Liver (tissue), 9 donors: Measurements from ENCODE around the gene CDK11A. TPM values are rescaled to one million over a fixed set of nuclear protein-coding genes. Genes with fewer than 3 reads are reported as not detected.
"Not testable (repeated sequence)": the region's sequence is repeated elsewhere in the genome, so short reads cannot be mapped to it uniquely, and the experiment has no call there.

ENCODE experiments used
- DNase-seq: peaks from one replicate; pipeline ENCODE4 v3.0.0-alpha.2; 2017; ENCODE audit warnings: low spot score
- H3K27ac ChIP-seq, 2 donors: one replicate each; pipeline ENCODE4 v1.7.0; 2013; ENCODE audit warnings: inconsistent platforms in 2 of 2, low read length in 2 of 2, control low read depth in 1 of 2, low read depth in 1 of 2, mild to moderate bottlenecking in 1 of 2
- H3K27me3 ChIP-seq, 4 donors: one replicate each; pipeline versions ENCODE4 v1.6.1 to v1.7.0; 2013; ENCODE audit warnings: low read length in 3 of 4, inconsistent platforms in 1 of 4, mild to moderate bottlenecking in 1 of 4, moderate library complexity in 1 of 4; ENCODE audit not compliant: control insufficient read depth in 4 of 4, insufficient read depth in 4 of 4
- H3K36me3 ChIP-seq, 4 donors: one replicate each; pipeline versions ENCODE4 v1.6.1 to v1.7.0; 2013; ENCODE audit warnings: low read length in 3 of 4, mild to moderate bottlenecking in 3 of 4, low read depth in 1 of 4, moderate library complexity in 1 of 4; ENCODE audit not compliant: control insufficient read depth in 4 of 4, insufficient read depth in 3 of 4
- H3K4me1 ChIP-seq, 4 donors: one replicate each; pipeline versions ENCODE4 v1.6.1 to v1.7.0; 2013; ENCODE audit warnings: low read length in 3 of 4, mild to moderate bottlenecking in 3 of 4, moderate library complexity in 1 of 4; ENCODE audit not compliant: control insufficient read depth in 4 of 4, insufficient read depth in 4 of 4
- H3K4me3 ChIP-seq, 3 donors: one replicate each; pipeline versions ENCODE4 v1.6.1 to v1.7.0; 2013; ENCODE audit warnings: low read length in 3 of 3, control low read depth in 1 of 3, low read depth in 1 of 3, mild to moderate bottlenecking in 1 of 3
- H3K9ac ChIP-seq, 2 donors: one replicate each; pipeline ENCODE4 v1.7.0; 2013; ENCODE audit warnings: low read length in 2 of 2, mild to moderate bottlenecking in 2 of 2, moderate library complexity in 2 of 2, control low read depth in 1 of 2, low read depth in 1 of 2
- H3K9me3 ChIP-seq, 4 donors: one replicate each; pipeline versions ENCODE4 v1.6.1 to v1.7.0; 2013; ENCODE audit warnings: low read length in 3 of 4; ENCODE audit not compliant: control insufficient read depth in 4 of 4
- ATF3 ChIP-seq: IDR thresholded peaks from 2 replicates; pipeline ENCODE4 v1.6.1; 2016; ENCODE audit warnings: antibody characterized with exemption
- EGR1 ChIP-seq, 2 donors: IDR thresholded peaks; 2 replicates each; pipeline ENCODE4 v1.6.1; 2016 to 2018; ENCODE audit warnings: antibody characterized with exemption in 2 of 2, low read depth in 2 of 2
- FOXA1 ChIP-seq: IDR thresholded peaks from 2 replicates; pipeline ENCODE4 v1.6.1; 2016; ENCODE audit warnings: antibody characterized with exemption
- FOXA2 ChIP-seq: IDR thresholded peaks from 2 replicates; pipeline ENCODE4 v1.6.1; 2016; ENCODE audit warnings: antibody characterized with exemption
- GABPA ChIP-seq, 2 donors: IDR thresholded peaks in 1 of 2; conservative IDR thresholded peaks in 1 of 2; 2 replicates each; pipeline ENCODE4 v1.6.1; 2016; ENCODE audit warnings: antibody characterized with exemption in 2 of 2, mild to moderate bottlenecking in 1 of 2, moderate library complexity in 1 of 2
- HNF4A ChIP-seq, 2 donors: conservative IDR thresholded peaks; 2 replicates each; pipeline ENCODE4 v1.6.1; 2016; ENCODE audit warnings: antibody characterized with exemption in 2 of 2, mild to moderate bottlenecking in 2 of 2
- HNF4G ChIP-seq: IDR thresholded peaks from 2 replicates; pipeline ENCODE4 v1.6.1; 2016; ENCODE audit warnings: antibody characterized with exemption
- JUND ChIP-seq, 2 donors: IDR thresholded peaks; 2 replicates each; pipeline ENCODE4 v1.6.1; 2016; ENCODE audit warnings: antibody characterized with exemption in 2 of 2
- MAX ChIP-seq: IDR thresholded peaks from 2 replicates; pipeline ENCODE4 v1.6.1; 2016; ENCODE audit warnings: antibody characterized with exemption
- REST ChIP-seq: IDR thresholded peaks from 2 replicates; pipeline ENCODE4 v1.6.1; 2016; ENCODE audit warnings: antibody characterized with exemption, mild to moderate bottlenecking
- RXRA ChIP-seq, 2 donors: IDR thresholded peaks; 2 replicates each; pipeline ENCODE4 v1.6.1; 2017 to 2018; ENCODE audit warnings: antibody characterized with exemption in 2 of 2, mild to moderate bottlenecking in 1 of 2
- SP1 ChIP-seq: IDR thresholded peaks from 2 replicates; pipeline ENCODE4 v1.6.1; 2018; ENCODE audit warnings: antibody characterized with exemption, mild to moderate bottlenecking
- TAF1 ChIP-seq: conservative IDR thresholded peaks from 2 replicates; pipeline ENCODE4 v1.6.1; 2016; ENCODE audit warnings: antibody characterized with exemption, mild to moderate bottlenecking
- YY1 ChIP-seq: IDR thresholded peaks from 2 replicates; pipeline ENCODE4 v1.6.1; 2016; ENCODE audit warnings: antibody characterized with exemption, mild to moderate bottlenecking
- WGBS: extraction: QIAGEN DNeasy Blood & Tissue Kit; methylation state at CpG from one replicate; pipeline ENCODE4 v1.1.7; 2013; 5-methylcytosine and 5-hydroxymethylcytosine counted together
- polyA plus RNA-seq, 2 donors: library from polyadenylated mRNA; stranded (reverse) in 1 of 2; unstranded in 1 of 2; fragments of 200-250 nt in 1 of 2; fragments of >200 nt in 1 of 2; fragmentation: Nextera tagmentation in 1 of 2; extraction: Ambion mirVana in 1 of 2; gene quantifications; one replicate each; pipeline versions ENCODE4 v1.2.1 to v1.2.3, GENCODE V29; 2013 to 2015
- total RNA-seq, 2 donors: library from RNA; depleted of rRNA; stranded (reverse); fragments of >200 nt; gene quantifications; one replicate each; pipeline ENCODE4 v1.2.3, GENCODE V29; 2014
- donor health status: healthy.
- donor health status: healthy.
- donor health status: healthy.
- donor health status: healthy.
- donor health status: healthy.

Gene CDK11A
- total and polyA plus RNA-seq, 4 donors = 13.7 to 17.0 (median 13.9) TPM

- TF ChIP-seq MAX (peak; percentile 26), EGR1 (IDR thresholded peaks at IDR 0.05; ENCODE audit: low read depth in 2 of 2) (peak; percentile 28 to 55), GABPA (IDR thresholded peaks at IDR 0.05 in 1 of 2, conservative IDR thresholded peaks at IDR 0.05 in 1 of 2) (peak in 1 of 2 donors; percentile 17), SP1 (peak; percentile 29)
- peak; percentile 83 for DNase-seq
- H3K4me3 ChIP-seq = peak within 1 kb of the TSS in 2 of 3 donors; percentile 56 to 63
Measured at GRCh38 chr1:1692714-1693647, 31.2 kb downstream of the CDK11A start, which contains the start of gene SLC35E2B. Gene SLC35E2B (minus strand): TSS chr1:1692795. CDS start chr1:1676699, 16,096 bp downstream.

GRCh38 chr1:1692324-1692713 is 31.8 kb downstream of the CDK11A start:
- H3K27ac ChIP-seq = peak overlapping the region; percentile 84
- peak; percentile 45 for DNase-seq
- peak overlapping the region in 2 of 3 donors; percentile 56 to 63 for H3K4me3 ChIP-seq
- WGBS = under 1% methylated on average over 32 of the region's 45 CpGs
- not testable (repeated sequence) for H3K4me1 ChIP-seq, H3K36me3 ChIP-seq, H3K9me3 ChIP-seq, H3K27me3 ChIP-seq, H3K9ac ChIP-seq

More at GRCh38 chr1:1692714-1693647, 31.2 kb downstream of the CDK11A start, which contains the start of gene SLC35E2B:
- H3K27ac ChIP-seq = peak within 1 kb of the TSS; percentile 84
- H3K27me3 ChIP-seq, H3K4me1 ChIP-seq, H3K9ac ChIP-seq, H3K36me3 ChIP-seq, H3K9me3 ChIP-seq: not testable (repeated sequence)
- under 1% methylated on average over 45 of the region's 98 CpGs for WGBS

- not testable (repeated sequence) for H3K9me3 ChIP-seq, DNase-seq, H3K27ac ChIP-seq, H3K27me3 ChIP-seq, H3K36me3 ChIP-seq, H3K9ac ChIP-seq, H3K4me3 ChIP-seq, H3K4me1 ChIP-seq
- WGBS = 26% methylated on average over 4 of the region's 16 CpGs
Measured at GRCh38 chr1:1691443-1691842, 32.7 kb downstream of the CDK11A start.

- not testable (repeated sequence) for H3K4me3 ChIP-seq, H3K27ac ChIP-seq, H3K4me1 ChIP-seq, H3K36me3 ChIP-seq, H3K9me3 ChIP-seq, H3K9ac ChIP-seq, H3K27me3 ChIP-seq, DNase-seq
- WGBS = 97% methylated on average over 7 of the region's 7 CpGs
Measured at GRCh38 chr1:1689526-1689925, 34.6 kb downstream of the CDK11A start.

GRCh38 chr1:1687846-1688245 is 36.3 kb downstream of the CDK11A start:
- no peak for DNase-seq
- Histone ChIP-seq H3K27ac (no peak overlapping the region), H3K27me3 (no peaks in the 10 kb centered on the region), H3K9me3 (no peaks in the 10 kb centered on the region), H3K4me3 (no peak overlapping the region), H3K9ac (no peak overlapping the region), H3K36me3 (peaks cover 0 to 2% (median 0%) of the 10 kb centered on the region in 4 donors), H3K4me1 (peaks cover 0 to 2% (median 0%) of the 10 kb centered on the region in 4 donors)
- WGBS = 94% methylated on average over 9 of the region's 9 CpGs
- no peak for TF ChIP-seq EGR1 (IDR thresholded peaks at IDR 0.05; ENCODE audit: low read depth in 2 of 2)
- no peak for TF ChIP-seq ATF3
- TF ChIP-seq REST = no peak
- no peak for TF ChIP-seq FOXA1
- no peak for TF ChIP-seq HNF4G
- TF ChIP-seq RXRA (IDR thresholded peaks at IDR 0.05) = no peak
- TF ChIP-seq GABPA (IDR thresholded peaks at IDR 0.05 in 1 of 2, conservative IDR thresholded peaks at IDR 0.05 in 1 of 2) = no peak
- no peak for TF ChIP-seq YY1
- TF ChIP-seq FOXA2 = no peak
- TF ChIP-seq SP1 = no peak
- TF ChIP-seq HNF4A (conservative IDR thresholded peaks at IDR 0.05) = no peak
- no peak for TF ChIP-seq TAF1
- no peak for TF ChIP-seq JUND (IDR thresholded peaks at IDR 0.05)
